ENCODE data around the gene OR4C15. TPM values are rescaled to one million over a fixed set of nuclear protein-coding genes. Genes with fewer than 3 reads are reported as not detected.
A peak's percentile ranks its signal among the peaks of the same experiment; 100 is the strongest.

OR4C15 gene
- not detected for polyA plus RNA-seq (2013, experiment 1 of 2)
- polyA plus RNA-seq (2013, experiment 2 of 2), result not detected

DNA sequence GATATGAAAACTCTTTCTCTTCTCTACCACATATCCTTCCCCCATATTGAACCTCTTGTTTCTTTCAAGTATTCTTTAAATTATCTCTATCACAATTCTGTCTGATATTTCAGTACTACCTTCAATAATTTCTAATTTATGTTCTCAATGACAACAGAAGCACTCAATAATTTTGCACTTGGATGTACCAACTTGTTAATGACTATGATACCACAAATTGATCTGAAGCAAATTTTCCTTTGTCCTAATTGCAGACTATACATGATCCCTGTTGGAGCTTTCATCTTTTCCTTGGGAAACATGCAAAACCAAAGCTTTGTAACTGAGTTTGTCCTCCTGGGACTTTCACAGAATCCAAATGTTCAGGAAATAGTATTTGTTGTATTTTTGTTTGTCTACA, at the start of gene OR4C15:
Gene OR4C15 (plus strand): TSS at position 301 of the 400 bp plus-strand sequence. CDS start 0 bp downstream, at position 301.
- Histone ChIP-seq H2AFZ (ENCODE audit: low read length) (no peak within 1 kb of the TSS), H3K18ac (ENCODE audit: low read length) (no peak within 1 kb of the TSS), H3K4me3 (ENCODE audit: low read length in 2 of 2) (no peak within 1 kb of the TSS), H3K9me3 (replicated peaks in 1 of 2; ENCODE audit: control insufficient read depth in 2 of 2, insufficient read depth in 1 of 2, low read depth in 1 of 2, low read length in 2 of 2) (peaks cover 0 to 34% of the 10 kb centered on the region in 2 donors), H4K91ac (ENCODE audit: low read depth, low read length, poor library complexity) (no peak within 1 kb of the TSS), H3K23ac (ENCODE audit: low read depth, low read length, poor library complexity) (no peak within 1 kb of the TSS), H3K36me3 (replicated peaks in 1 of 2; ENCODE audit: control insufficient read depth in 2 of 2, insufficient read depth in 2 of 2, low read length in 2 of 2) (no peaks in the 10 kb centered on the region), H4K8ac (ENCODE audit: low read depth, low read length) (no peak within 1 kb of the TSS), H3K4me1 (ENCODE audit: control insufficient read depth in 2 of 2, insufficient read depth in 1 of 2, low read depth in 1 of 2, low read length in 2 of 2) (no peaks in the 10 kb centered on the region), H2BK15ac (ENCODE audit: low read length) (no peak within 1 kb of the TSS), H3K27ac (replicated peaks; ENCODE audit: low read length) (no peak within 1 kb of the TSS), H3K27me3 (ENCODE audit: control insufficient read depth in 3 of 3, insufficient read depth in 3 of 3, low read depth in 1 of 3, low read length in 3 of 3) (no peaks in the 10 kb centered on the region), H3K4ac (ENCODE audit: low read length) (no peak within 1 kb of the TSS), H3K79me1 (ENCODE audit: low read depth, low read length) (peaks cover 1% of the 10 kb centered on the region), H3K14ac (ENCODE audit: low read length) (no peak within 1 kb of the TSS), H2BK5ac (ENCODE audit: low read length) (no peak within 1 kb of the TSS), H2BK120ac (ENCODE audit: low read depth, low read length) (no peak within 1 kb of the TSS), H2BK12ac (ENCODE audit: low read length) (no peak within 1 kb of the TSS), H3K4me2 (ENCODE audit: insufficient read depth, low read length, poor library complexity, severe bottlenecking) (no peak within 1 kb of the TSS), H2AK5ac (ENCODE audit: low read depth, low read length) (no peak within 1 kb of the TSS), H3K9ac (ENCODE audit: low read depth, low read length, poor library complexity) (no peak within 1 kb of the TSS)
- no peak for DNase-seq (ENCODE audit: low spot score)

DNA sequence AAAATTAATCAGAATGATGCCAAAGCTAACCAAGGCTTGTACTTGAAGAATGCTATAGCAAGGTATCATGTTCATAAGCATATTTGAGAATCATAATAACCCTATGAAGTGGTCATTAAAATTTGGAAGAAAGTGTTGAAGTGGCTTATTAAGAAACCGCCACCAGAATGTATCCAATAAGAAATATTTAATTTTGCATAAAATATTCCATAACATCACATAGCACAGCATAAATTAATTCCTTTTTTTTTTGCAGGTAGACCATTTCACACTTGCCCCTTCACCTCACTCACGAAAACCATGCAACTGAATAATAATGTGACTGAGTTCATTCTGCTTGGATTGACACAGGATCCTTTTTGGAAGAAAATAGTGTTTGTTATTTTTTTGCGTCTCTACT, 17.6 kb downstream of the OR4C15 start, which contains the start of gene OR4C16:
Gene OR4C16 (plus strand): TSS at position 301 of the 400 bp plus-strand sequence. CDS start 0 bp downstream, at position 301.
- Histone ChIP-seq H3K18ac (ENCODE audit: low read length) (no peak within 1 kb of the TSS), H3K9ac (ENCODE audit: low read depth, low read length, poor library complexity) (no peak within 1 kb of the TSS), H2BK5ac (ENCODE audit: low read length) (no peak within 1 kb of the TSS), H3K4me1 (ENCODE audit: control insufficient read depth in 2 of 2, insufficient read depth in 1 of 2, low read depth in 1 of 2, low read length in 2 of 2) (no peaks in the 10 kb centered on the region), H3K27me3 (ENCODE audit: control insufficient read depth in 3 of 3, insufficient read depth in 3 of 3, low read depth in 1 of 3, low read length in 3 of 3) (no peaks in the 10 kb centered on the region), H3K36me3 (replicated peaks in 1 of 2; ENCODE audit: control insufficient read depth in 2 of 2, insufficient read depth in 2 of 2, low read length in 2 of 2) (no peaks in the 10 kb centered on the region), H2AK5ac (ENCODE audit: low read depth, low read length) (no peak within 1 kb of the TSS), H4K8ac (ENCODE audit: low read depth, low read length) (no peak within 1 kb of the TSS), H2BK120ac (ENCODE audit: low read depth, low read length) (no peak within 1 kb of the TSS), H2AFZ (ENCODE audit: low read length) (no peak within 1 kb of the TSS), H3K9me3 (replicated peaks in 1 of 2; ENCODE audit: control insufficient read depth in 2 of 2, insufficient read depth in 1 of 2, low read depth in 1 of 2, low read length in 2 of 2) (peaks cover 0 to 16% of the 10 kb centered on the region in 2 donors), H3K14ac (ENCODE audit: low read length) (no peak within 1 kb of the TSS), H3K4me2 (ENCODE audit: insufficient read depth, low read length, poor library complexity, severe bottlenecking) (no peak within 1 kb of the TSS), H3K23ac (ENCODE audit: low read depth, low read length, poor library complexity) (no peak within 1 kb of the TSS), H3K4ac (ENCODE audit: low read length) (no peak within 1 kb of the TSS), H4K91ac (ENCODE audit: low read depth, low read length, poor library complexity) (no peak within 1 kb of the TSS), H3K79me1 (ENCODE audit: low read depth, low read length) (no peaks in the 10 kb centered on the region), H3K27ac (replicated peaks; ENCODE audit: low read length) (no peak within 1 kb of the TSS), H2BK15ac (ENCODE audit: low read length) (no peak within 1 kb of the TSS), H3K4me3 (ENCODE audit: low read length in 2 of 2) (peak within 1 kb of the TSS in 1 of 2 donors; percentile 54), H2BK12ac (ENCODE audit: low read length) (no peak within 1 kb of the TSS)
- WGBS, 2 donors (ENCODE audit: extremely low coverage in 2 of 2, insufficient read length in 2 of 2, insufficient replicate concordance in 1 of 2), result no CpG with 5 or more reads among the region's 3 CpGs
- DNase-seq (ENCODE audit: low spot score), result no peak

DNA sequence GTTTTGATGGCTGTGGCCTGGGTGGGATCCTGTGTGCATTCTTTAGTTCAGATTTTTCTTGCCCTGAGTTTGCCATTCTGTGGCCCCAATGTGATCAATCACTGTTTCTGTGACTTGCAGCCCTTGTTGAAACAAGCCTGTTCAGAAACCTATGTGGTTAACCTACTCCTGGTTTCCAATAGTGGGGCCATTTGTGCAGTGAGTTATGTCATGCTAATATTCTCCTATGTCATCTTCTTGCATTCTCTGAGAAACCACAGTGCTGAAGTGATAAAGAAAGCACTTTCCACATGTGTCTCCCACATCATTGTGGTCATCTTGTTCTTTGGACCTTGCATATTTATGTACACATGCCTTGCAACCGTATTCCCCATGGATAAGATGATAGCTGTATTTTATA, 18.3 kb downstream of the OR4C15 start:
- H2BK120ac ChIP-seq (ENCODE audit: low read depth, low read length), result no peak overlapping the region
- H3K14ac ChIP-seq (ENCODE audit: low read length), result no peak overlapping the region
- no peaks in the 10 kb centered on the region for H3K79me1 ChIP-seq (ENCODE audit: low read depth, low read length)
- H3K4me3 ChIP-seq (ENCODE audit: low read length in 2 of 2), result peak overlapping the region in 1 of 2 donors; percentile 54
- H3K9ac ChIP-seq (ENCODE audit: low read depth, low read length, poor library complexity), result no peak overlapping the region
- peaks cover 0 to 19% of the 10 kb centered on the region in 2 donors for H3K9me3 ChIP-seq (replicated peaks in 1 of 2; ENCODE audit: control insufficient read depth in 2 of 2, insufficient read depth in 1 of 2, low read depth in 1 of 2, low read length in 2 of 2)
- no peak overlapping the region for H3K4ac ChIP-seq (ENCODE audit: low read length)
- no peak for DNase-seq (ENCODE audit: low spot score)
- no peak overlapping the region for H2BK15ac ChIP-seq (ENCODE audit: low read length)
- no peak overlapping the region for H3K18ac ChIP-seq (ENCODE audit: low read length)
- H3K27me3 ChIP-seq (ENCODE audit: control insufficient read depth in 3 of 3, insufficient read depth in 3 of 3, low read depth in 1 of 3, low read length in 3 of 3), result no peaks in the 10 kb centered on the region
- no peak overlapping the region for H2AFZ ChIP-seq (ENCODE audit: low read length)
- no peak overlapping the region for H2AK5ac ChIP-seq (ENCODE audit: low read depth, low read length)
- no peak overlapping the region for H3K27ac ChIP-seq (replicated peaks; ENCODE audit: low read length)
- H3K23ac ChIP-seq (ENCODE audit: low read depth, low read length, poor library complexity), result no peak overlapping the region
- H3K36me3 ChIP-seq (replicated peaks in 1 of 2; ENCODE audit: control insufficient read depth in 2 of 2, insufficient read depth in 2 of 2, low read length in 2 of 2), result no peaks in the 10 kb centered on the region
- WGBS, 2 donors (ENCODE audit: extremely low coverage in 2 of 2, insufficient read length in 2 of 2, insufficient replicate concordance in 1 of 2), result no CpG with 5 or more reads among the region's 1 CpG
- H3K4me1 ChIP-seq (ENCODE audit: control insufficient read depth in 2 of 2, insufficient read depth in 1 of 2, low read depth in 1 of 2, low read length in 2 of 2), result no peaks in the 10 kb centered on the region
- no peak overlapping the region for H2BK5ac ChIP-seq (ENCODE audit: low read length)
- no peak overlapping the region for H4K8ac ChIP-seq (ENCODE audit: low read depth, low read length)
- H3K4me2 ChIP-seq (ENCODE audit: insufficient read depth, low read length, poor library complexity, severe bottlenecking), result no peak overlapping the region
- no peak overlapping the region for H4K91ac ChIP-seq (ENCODE audit: low read depth, low read length, poor library complexity)
- H2BK12ac ChIP-seq (ENCODE audit: low read length), result no peak overlapping the region
